Measurements from ENCODE around the gene RORC.
"Not testable (repeated sequence)": the region's sequence is repeated elsewhere in the genome, so short reads cannot be mapped to it uniquely, and the experiment has no call there.

The RORC gene

DNA sequence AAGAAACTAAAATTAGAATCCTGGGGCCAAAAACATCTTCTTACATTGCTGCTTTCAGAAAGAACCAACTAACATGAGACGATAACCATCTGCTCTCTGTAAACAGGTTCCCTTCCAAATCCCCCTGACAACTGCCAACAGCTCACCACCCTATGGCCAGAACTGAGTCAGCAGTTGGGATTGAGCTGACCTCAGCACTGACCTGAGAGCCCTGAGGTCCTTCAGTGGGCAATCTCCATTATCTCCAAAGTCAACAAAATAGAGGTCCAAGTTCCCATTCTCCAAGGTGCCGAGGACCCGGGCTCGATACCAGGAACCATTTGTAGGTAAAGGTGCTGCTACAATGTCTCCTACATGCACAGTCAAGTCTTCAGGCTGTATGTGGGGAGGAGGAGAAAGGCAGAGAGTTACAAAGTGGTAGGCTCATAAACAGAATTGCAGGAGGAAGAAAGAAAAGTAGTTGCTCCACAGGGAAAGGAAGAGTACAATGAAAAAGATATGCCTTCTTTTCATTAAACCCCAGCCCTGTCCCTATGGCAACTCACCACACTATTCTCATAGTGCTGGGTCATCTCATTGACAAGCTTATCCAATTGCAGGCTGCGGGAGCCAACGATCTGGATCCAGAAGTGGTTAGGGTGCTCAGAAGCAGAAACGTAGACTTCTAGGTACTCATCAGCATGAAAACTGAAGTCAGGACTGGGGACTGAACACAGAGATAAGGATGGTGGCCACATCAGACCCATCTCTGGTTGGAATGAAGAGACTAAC lies 55.5 kb downstream of the RORC start:
- H3K4me3 ChIP-seq (ENCODE audit: low read depth, low read length): no peak overlapping the region
- DNase-seq (ENCODE audit: low read depth): no peak
- TF ChIP-seq, protein P1, sequence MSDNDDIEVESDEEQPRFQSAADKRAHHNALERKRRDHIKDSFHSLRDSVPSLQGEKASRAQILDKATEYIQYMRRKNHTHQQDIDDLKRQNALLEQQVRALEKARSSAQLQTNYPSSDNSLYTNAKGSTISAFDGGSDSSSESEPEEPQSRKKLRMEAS (IDR thresholded peaks at IDR 0.05; ENCODE audit: low read depth, low read length): no peak
- no peak for TF ChIP-seq POLR2A (IDR thresholded peaks at IDR 0.05; ENCODE audit: extremely low read depth, insufficient read length)
- TF ChIP-seq MYC (IDR thresholded peaks at IDR 0.05; ENCODE audit: low read depth, low read length): no peak
- TF ChIP-seq, protein P2, sequence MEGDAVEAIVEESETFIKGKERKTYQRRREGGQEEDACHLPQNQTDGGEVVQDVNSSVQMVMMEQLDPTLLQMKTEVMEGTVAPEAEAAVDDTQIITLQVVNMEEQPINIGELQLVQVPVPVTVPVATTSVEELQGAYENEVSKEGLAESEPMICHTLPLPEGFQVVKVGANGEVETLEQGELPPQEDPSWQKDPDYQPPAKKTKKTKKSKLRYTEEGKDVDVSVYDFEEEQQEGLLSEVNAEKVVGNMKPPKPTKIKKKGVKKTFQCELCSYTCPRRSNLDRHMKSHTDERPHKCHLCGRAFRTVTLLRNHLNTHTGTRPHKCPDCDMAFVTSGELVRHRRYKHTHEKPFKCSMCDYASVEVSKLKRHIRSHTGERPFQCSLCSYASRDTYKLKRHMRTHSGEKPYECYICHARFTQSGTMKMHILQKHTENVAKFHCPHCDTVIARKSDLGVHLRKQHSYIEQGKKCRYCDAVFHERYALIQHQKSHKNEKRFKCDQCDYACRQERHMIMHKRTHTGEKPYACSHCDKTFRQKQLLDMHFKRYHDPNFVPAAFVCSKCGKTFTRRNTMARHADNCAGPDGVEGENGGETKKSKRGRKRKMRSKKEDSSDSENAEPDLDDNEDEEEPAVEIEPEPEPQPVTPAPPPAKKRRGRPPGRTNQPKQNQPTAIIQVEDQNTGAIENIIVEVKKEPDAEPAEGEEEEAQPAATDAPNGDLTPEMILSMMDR (IDR thresholded peaks at IDR 0.05; ENCODE audit: low read depth, low read length): no peak

DNA sequence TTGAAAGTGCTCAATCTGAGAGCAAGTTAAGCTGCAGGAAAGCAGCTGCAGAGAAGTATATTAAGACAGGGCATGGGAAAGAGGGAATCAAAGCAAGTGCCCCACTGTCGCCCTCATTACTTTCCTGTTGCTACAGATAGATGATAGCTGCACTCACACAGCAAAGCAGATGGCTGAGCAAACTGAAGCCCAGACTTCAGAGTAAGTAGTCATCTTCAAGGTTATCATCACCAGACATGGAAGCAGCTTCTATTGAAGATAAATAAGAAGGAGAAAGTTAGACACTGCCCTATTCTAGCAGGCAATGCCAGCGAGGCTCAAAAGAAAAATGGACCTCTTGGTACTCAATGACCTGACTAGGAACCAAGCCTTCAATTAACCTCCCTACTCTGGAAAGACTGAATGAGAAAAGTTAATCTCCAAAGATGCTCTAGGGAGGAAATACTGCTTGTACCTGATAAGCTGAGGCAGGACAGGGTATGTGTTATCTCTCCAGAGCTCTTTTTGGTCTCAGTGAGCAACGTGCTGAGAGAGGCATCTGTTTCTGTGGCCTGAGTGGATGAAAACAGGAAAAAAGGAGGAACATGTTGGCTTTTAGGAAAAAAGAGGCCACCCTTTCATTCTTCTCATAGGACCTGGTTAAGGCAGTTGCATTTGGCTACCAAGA lies 57.2 kb downstream of the RORC start:
- no peak overlapping the region for H3K4me3 ChIP-seq (ENCODE audit: low read depth, low read length)
- TF ChIP-seq, protein P1 (IDR thresholded peaks at IDR 0.05; ENCODE audit: low read depth, low read length): no peak
- no peak for TF ChIP-seq MYC (IDR thresholded peaks at IDR 0.05; ENCODE audit: low read depth, low read length)
- TF ChIP-seq, protein P2 (IDR thresholded peaks at IDR 0.05; ENCODE audit: low read depth, low read length): no peak
- no peak for TF ChIP-seq POLR2A (IDR thresholded peaks at IDR 0.05; ENCODE audit: extremely low read depth, insufficient read length)
- DNase-seq (ENCODE audit: low read depth): no peak

DNA sequence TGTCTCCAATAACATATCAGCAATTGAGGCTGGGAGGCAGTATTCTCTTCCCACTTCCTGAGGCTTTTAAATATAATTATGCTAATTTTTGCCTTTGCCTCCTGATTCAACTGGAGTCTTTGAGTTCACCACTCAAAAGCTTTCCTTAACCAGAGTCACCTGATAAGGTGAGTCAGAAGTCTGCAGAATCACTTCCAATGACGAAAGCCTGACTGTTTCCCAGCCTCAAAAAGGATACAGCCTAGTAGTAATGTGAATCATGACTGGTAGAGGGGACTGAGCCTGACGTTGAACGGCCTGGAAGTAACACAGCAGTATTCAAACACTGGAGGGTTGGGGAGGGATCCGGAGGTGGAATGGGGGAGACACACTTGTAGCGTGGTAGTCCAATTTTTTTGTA lies 57.9 kb downstream of the RORC start:
- TF ChIP-seq MYC (IDR thresholded peaks at IDR 0.05; ENCODE audit: low read depth, low read length) (no peak), POLR2A (IDR thresholded peaks at IDR 0.05; ENCODE audit: extremely low read depth, insufficient read length) (no peak)
- TF ChIP-seq, protein P1 (IDR thresholded peaks at IDR 0.05; ENCODE audit: low read depth, low read length): no peak
- TF ChIP-seq, protein P2 (IDR thresholded peaks at IDR 0.05; ENCODE audit: low read depth, low read length): no peak
- H3K4me3 ChIP-seq (ENCODE audit: low read depth, low read length): no peak overlapping the region
- no peak for DNase-seq (ENCODE audit: low read depth)

DNA sequence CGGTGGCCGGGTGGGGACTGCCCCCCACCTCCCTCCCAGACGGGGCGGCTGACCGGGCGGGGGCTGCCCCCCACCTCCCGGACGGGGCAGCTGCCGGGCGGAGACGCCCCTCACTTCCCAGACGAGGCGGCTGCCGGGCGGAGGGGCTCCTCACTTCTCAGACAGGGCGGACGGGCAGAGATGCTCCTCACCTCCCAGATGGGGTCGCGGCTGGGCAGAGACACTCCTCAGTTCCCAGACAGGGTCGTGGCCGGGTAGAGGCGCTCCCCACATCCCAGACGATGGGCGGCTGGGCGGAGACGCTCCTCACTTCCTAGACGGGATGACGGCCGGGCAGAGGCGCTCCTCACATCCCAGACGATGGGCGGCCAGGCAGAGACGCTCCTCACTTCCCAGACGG lies 62.3 kb downstream of the RORC start:
- H3K4me3 ChIP-seq (ENCODE audit: low read depth, low read length); DNase-seq (ENCODE audit: low read depth): not testable (repeated sequence)

DNA sequence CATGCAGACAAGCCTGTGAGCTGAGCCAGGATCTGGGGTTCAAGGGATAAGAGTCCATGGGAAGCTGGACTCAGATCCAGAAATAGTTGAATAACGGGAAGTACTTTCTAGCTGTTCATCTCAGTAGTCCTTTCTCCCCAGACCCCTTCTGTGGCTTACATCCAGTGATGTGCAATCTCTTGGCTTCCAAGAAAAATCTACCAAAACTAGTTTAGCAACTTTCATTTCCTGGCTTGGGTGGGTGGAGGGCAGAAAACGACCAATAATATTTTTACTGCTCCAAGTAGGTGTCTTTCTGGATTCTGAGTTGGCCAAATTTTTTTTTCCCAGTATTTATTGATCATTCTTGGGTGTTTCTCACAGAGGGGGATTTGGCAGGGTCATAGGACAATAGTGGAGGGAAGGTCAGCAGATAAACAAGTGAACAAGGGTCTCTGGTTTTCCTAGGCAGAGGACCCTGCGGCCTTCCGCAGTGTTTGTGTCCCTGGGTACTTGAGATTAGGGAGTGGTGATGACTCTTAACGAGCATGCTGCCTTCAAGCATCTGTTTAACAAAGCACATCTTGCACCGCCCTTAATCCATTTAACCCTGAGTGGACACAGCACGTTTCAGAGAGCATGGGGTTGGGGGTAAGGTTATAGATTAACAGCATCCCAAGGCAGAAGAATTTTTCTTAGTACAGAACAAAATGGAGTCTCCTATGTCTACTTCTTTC lies 63.1 kb downstream of the RORC start:
- not testable (repeated sequence) for H3K4me3 ChIP-seq (ENCODE audit: low read depth, low read length); DNase-seq (ENCODE audit: low read depth)

DNA sequence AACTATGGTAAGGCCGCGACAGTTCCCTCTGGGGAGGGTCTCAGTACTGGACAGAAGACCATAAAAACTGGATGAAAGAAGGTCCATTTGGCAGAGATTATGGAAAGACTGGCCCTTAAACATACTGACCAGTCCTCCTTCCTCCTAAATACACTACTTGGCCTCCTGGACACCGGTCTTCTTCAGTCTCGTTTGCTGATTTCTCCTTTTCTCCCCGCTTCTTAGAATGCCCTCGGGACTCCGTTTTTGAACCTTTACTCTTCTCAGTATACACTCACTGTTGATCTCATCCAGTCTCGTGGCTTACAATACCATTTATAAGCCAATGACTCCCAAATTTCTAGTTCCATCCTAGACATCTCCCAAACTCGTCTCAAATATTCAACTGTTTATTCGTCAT lies 67.6 kb downstream of the RORC start:
- TF ChIP-seq, protein P1 (IDR thresholded peaks at IDR 0.05; ENCODE audit: low read depth, low read length): no peak
- TF ChIP-seq, protein P2 (IDR thresholded peaks at IDR 0.05; ENCODE audit: low read depth, low read length): no peak
- no peak for TF ChIP-seq MYC (IDR thresholded peaks at IDR 0.05; ENCODE audit: low read depth, low read length)
- TF ChIP-seq POLR2A (IDR thresholded peaks at IDR 0.05; ENCODE audit: extremely low read depth, insufficient read length): no peak
- H3K4me3 ChIP-seq (ENCODE audit: low read depth, low read length): peak overlapping the region; percentile 98
- DNase-seq (ENCODE audit: low read depth): peak; percentile 14
